ENCODE results near the gene SLAMF6.
"Not testable (repeated sequence)": the region's sequence is repeated elsewhere in the genome, so short reads cannot be mapped to it uniquely, and the experiment has no call there.

The SLAMF6 gene

DNA sequence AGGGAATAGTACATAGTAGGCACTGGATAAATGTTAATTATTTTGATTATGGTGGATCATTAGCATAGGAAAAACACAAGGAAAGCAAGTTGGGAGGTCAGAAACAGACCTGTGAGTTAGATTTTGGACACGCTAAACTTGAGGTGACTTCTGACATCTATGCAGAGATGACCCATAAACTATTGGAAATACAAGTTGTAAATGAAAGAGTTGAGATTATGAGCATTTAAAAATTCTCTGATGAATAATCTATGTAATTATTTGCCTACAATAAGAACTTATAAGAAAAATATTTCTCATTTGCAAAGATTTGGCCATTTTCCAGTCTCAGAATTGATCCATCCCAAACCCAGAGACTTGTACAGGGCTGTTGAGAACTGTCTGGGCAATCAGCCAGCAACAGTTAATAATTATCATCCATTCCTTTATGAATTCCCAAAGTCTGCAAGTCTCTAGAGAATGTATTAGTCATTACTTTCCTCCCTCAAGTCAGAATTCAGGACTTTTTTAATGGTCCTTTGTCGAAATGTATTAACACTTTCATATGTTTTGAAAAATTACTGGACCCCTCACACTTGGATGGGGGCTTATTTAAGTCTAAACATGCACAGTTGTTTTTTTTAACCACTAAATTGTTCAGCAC, 19.4 kb upstream of the SLAMF6 start:
- DNase-seq (ENCODE audit: low read depth) = no peak

DNA sequence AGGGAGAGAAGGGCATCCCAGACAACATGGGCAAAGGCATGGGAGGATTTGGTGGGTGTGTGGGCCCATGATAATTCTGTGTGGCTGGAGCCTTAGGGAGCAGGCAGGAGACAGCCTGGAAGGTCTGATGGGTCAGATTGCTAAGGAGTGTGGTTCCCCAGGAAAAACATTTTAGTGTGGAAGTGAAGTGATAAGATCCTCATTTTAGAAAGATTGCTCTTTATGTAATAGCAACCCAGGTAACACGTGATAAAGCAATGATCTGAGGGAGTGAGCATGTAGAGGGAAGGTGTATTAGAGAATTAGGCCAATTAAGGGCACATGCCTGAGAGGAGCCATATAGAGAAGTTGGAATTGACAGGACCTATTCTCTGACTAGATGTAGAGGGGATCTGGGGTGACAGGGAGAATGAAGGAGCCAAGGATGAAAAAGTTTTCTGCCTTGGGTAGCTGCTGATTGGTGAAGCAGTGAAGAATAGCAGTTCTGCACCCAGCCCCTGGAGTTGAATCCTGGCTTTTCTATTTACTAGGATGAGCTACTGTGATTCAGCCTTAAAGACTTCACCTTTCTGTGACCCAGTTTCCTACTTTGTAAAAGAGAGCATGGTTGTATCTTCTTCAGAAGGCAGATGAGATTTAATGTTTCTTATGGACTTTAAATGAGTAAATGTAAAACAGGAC, 18.7 kb upstream of the SLAMF6 start:
- DNase-seq (ENCODE audit: low read depth) = no peak

DNA sequence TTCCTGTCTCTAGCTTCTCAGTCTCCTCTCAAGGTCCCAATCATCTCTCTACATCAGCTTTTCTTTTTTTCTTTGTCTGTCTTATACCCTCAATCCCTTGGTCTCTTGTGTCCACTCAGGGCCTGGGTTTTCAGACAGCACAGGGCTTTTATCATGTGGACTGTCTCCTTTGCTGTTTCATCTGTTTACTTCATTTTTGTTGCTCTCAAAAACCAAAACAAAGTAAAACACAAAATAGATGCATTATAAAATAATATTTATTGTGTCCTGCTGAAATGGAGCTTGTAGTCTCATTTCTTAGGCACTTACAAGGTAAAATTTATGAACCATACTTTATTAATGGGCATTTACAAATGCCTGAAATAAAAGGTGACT, 17.8 kb upstream of the SLAMF6 start:
- no peak for DNase-seq (ENCODE audit: low read depth)

DNA sequence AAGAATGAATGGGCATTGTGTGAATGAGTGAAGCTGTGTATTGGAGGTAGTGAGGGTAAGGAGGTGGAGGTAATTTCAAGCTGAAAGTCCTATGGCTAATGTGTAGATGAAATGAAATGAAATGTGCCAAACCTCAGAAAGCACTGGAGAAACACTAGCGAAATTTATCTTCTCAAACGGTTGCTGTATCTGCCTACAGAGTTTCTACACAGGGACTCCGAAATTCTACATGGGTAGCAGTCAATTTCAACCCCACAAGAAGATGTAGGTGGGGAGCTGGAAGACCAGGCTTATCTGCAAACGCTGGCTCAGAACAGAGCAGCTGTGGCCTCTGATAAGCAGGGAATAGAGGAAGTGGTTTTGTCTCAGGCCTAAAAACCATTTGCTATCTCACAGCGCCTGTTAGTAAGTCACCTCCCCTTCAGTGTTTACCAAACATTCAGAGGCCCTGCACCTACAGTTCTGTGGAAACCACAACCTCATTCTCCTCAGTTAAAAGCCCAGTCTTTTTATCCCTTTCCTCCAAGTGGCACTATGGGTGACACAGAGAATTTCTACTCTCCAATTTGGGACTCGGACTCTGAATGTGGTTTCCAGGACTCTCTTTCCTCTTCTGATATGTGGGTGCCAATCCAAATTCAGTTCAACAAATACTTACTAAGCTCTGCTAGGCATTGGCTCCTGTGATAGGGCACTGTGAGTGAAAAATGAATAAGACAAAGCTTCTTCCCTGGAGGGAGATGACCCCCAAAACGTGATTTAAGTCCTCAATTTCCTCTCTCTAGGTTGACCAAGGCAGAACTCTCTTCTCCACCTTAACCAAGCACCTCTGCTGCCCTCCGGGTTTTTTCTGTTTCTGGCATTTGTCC, 17.2 kb upstream of the SLAMF6 start:
- no peak for DNase-seq (ENCODE audit: low read depth)

DNA sequence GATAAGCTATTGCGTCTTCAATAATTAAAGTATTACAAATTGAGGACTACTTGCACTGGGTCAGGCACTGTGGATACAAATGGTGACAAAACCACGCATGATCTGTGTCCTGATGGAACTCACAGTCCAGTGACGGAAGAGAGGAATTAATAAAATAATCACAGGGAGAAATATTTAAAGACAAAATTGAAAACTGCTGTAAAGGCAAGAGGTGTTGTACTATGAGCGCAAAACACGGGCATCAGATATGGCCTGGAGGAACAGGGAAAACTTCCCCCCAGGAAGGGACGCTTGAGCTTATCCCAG, 16.6 kb upstream of the SLAMF6 start:
- DNase-seq (ENCODE audit: low read depth) = no peak

DNA sequence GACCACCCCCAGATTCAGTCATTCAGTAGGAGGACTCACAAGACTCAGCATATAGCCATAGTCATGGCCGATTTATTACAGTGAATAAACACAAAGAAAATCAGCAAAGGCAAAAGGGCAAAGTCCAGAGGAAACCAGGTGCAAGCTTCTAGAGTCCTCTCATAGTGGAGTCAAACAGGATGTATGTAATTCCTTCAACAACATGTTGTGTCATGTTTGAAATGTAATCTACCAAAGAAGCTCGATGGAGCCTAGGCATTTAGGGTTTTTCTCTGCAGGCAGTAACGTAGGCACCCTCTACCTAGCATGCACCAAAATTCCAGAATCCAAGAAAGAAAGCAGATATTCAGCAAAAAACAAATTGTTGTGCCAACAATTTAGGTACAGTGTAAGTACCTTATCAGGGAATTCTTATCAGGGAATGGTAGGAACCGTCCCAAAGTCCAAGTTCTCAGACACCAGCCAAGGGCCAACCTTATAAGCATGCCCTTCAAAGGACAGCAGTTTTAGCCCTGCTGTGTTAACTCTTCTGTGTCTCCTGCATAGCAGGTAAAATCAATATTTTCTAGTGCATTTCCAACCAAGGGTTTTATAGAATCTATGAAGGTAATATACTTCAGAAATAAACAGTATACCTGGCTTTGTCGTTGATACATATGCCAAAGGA, 16.1 kb upstream of the SLAMF6 start:
- DNase-seq (ENCODE audit: low read depth) = no peak

DNA sequence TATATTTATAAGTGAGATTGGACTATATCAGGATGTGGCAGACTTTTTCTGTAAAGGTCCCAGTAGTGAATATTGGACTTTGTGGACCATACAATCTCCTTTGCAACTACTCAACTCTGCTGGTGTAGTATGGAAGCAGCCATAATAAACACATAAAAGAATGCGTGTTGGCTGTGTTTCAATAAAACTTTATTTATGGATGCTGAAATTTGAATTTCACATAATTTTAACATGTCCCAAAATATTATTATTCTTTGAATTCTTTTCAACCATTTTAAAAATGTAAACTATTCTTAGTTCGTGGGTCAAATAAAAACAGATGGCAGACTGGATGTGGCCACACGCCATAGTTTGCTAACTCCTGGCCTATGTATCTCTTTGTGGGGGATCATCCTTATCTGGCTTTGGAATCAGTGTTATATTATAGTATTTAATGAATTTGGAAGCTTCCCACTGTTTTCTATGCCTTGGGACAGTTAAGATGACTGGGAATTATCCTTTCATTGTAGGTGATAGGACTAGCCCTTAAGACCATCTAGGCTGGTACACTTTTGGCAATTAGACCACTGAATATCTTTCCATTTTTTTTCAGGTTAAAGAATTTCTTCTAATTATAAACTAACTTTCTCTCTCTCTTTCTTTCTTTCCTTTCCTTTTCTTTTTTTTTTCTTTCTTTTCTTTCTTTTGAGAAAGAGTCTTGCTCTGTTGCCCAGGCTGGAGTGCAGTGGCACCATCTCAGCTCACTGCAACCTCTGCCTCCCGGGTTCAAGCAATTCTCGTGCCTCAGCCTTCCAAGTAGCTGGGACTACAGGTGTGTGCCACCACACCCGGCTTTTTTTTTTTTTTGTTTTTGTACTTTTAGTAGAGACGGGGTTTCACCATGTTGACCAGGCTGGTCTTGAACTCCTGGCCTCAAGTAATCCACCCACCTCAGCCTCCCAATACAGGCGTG, 14.9 kb upstream of the SLAMF6 start:
- no peak for DNase-seq (ENCODE audit: low read depth)

DNA sequence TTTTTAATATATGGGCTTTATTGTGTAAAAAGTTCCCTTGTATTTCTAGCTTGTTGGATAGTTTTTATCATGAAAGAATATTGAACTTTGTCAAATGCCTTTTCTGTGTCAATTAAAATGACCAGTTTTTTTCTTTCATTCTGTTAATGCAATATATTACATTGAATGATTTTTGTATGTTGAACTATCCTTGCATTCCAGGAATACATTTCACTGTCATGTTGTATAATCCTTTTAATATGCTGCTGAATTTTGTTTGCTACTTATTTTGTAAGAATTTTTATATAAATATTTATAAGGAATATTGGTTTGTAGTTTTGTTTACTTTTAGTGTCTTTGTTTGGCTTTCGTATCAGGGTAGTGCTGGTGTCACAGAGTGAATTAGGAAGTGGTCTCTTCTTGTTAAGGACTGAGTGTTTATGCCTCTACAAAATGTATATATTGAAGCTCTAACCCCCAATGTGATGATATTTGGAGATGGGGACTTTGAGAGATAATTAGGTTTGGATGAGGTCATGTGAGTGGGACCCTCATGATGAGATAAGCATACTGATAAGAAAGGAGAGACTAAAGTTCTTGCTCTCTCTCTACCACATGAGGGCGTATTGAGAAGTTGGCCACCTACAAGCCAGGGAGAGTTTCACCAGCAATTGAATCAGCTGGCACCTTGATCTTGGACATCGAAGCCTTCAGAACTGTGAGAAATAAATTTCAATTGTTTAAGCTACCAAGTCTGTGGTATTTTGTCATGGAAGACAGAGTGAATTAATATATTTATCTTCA, 12.0 kb upstream of the SLAMF6 start:
- no peak for DNase-seq (ENCODE audit: low read depth)

DNA sequence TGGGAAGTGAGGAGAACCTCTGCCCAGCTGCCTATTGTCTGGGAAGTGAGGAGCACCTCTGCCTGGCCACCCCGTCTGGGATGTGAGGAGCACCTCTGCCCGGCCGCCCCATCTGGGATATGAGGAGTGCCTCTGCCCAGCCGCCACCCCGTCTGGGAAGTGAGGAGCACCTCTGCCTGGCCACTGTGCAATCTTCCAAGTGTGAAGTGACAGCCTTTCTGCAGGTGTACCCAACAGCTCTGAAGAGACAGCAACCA, 9.4 kb upstream of the SLAMF6 start:
- DNase-seq (ENCODE audit: low read depth) = not testable (repeated sequence)

DNA sequence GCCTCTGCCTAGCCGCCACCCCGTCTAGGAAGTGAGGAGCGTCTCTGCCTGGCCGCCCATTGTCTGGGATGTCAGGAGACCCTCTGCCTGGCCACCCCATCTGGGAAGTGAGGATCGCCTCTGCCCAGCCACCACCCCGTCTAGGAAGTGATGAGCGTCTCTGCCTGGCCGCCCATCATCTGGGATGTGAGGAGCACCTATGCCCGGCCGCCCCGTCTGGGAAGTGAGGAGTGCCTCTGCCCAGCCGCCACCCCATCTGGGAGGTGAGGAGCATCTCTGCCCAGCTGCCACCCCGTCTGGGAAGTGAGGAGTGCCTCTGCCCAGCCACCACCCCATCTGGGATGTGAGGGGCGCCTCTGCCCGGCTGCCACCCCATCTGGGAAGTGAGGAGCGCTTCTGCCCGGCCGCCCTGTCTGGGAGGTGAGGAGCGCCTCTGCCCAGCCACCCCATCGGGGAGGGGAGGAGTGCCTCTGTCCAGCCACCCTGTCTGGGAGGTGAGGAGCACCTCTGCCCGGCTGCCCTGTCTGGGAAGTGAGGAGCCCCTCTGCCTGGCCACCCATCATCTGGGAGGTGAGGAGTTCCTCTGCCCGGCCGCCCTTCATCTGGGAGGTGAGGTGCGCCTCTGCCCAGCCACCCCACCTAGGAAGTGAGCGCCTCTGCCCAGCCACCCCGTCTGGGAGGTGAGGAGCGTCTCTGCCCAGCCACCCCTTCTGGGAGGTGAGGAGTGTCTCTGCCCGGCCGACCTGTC, 8.9 kb upstream of the SLAMF6 start:
- not testable (repeated sequence) for DNase-seq (ENCODE audit: low read depth)

DNA sequence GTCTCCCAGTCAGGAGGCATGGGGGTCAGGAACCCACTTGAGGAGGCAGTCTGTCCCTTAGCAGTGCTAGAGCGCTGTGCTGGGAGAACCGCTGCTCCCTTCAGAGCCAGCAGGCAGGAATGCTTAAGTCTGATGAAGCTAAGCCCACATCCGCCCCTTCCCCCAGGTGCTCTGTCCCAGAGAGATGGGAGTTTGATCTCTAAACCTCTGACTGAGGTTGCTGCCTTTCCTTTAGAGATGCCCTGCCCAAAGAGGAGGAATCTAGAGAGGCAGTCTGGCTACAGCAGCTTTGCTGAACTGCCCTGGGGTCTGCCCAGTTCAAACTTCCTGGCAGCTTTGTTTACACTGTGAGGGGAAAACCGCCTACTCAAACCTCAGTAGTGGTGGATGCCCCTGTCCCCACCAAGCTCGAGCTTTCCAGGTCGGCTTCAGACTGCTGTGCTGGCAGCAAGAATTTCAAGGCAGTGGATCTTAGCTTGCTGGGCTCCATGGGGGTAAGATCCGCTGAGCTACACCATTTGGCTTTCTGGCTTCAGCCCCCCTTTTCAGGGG, 6.4 kb upstream of the SLAMF6 start:
- not testable (repeated sequence) for DNase-seq (ENCODE audit: low read depth)

DNA sequence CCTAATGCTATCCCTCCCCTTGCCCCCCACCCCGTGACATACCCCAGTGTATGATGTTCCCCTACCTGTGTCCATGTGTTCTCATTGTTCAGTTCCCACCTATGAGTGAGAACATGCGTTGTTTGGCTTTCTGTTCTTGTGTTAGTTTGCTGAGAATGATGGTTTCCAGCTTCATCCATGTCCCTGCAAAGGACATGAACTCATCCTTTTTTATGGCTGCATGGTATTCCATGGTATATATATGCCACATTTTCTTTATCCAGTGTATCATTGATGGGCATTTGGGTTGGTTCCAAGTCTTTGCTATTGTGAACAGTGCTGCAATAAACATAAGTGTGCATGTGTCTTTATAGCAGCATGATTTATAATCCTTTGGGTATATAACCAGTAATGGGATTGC, 734 bp upstream of the SLAMF6 start:
- not testable (repeated sequence) for DNase-seq (ENCODE audit: low read depth)

DNA sequence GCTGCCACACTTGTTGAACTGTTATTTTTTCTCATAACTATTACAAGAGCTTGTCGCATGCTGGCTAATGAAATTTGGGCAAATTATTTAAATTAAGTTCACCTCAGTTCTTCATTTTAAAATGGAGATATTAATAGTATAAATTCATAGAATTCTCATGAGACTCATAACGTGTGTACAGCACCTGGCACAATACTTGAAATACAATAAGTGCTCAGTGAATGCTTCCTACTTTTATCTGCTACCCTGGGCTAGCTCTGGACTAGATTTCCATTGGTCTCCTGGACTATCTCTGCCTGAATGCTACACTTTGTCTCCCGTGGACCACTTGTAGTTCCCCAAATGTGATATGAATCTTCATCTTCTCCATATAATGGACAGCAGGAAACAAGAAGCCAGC, 919 bp downstream of the SLAMF6 start:
- DNase-seq (ENCODE audit: low read depth) = no peak

DNA sequence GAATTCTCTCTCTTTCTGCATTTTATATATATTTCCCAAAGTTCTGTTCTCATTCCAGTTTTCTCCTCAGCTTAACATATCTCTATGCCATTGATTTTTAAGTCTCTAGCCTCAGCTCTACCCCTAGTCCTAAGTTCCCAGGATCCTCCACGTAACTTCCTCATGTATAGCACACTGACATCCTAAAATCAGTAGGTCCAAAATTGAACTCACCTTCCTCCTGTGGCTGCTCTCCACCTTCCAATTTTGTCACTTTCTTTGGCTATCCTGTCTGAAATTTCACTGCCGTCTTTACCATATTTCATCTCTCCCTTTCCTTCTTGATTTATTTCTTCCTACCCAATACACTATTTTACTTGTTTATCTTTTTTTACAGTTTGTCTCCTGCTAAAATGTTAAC, 1.5 kb downstream of the SLAMF6 start:
- DNase-seq (ENCODE audit: low read depth) = no peak

DNA sequence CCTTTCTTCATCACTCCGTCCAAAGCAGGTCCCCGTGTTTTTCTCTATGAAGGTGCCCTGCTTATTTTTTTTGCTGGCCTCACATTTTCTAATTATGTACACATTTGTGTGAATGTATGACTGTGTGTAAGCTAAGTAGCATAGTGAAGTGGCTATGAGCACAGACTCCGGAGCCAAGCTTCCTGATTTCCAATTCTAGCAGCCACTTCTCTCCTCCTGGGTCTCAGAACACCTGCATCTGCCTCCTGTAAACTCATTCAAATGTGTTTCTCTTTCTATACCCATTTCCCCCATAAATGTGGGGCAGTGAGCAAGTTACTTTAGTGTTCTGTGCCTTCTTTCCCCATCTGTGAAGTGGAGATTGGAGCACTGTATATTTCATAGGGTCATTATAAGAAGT, 2.1 kb downstream of the SLAMF6 start:
- DNase-seq (ENCODE audit: low read depth) = no peak

DNA sequence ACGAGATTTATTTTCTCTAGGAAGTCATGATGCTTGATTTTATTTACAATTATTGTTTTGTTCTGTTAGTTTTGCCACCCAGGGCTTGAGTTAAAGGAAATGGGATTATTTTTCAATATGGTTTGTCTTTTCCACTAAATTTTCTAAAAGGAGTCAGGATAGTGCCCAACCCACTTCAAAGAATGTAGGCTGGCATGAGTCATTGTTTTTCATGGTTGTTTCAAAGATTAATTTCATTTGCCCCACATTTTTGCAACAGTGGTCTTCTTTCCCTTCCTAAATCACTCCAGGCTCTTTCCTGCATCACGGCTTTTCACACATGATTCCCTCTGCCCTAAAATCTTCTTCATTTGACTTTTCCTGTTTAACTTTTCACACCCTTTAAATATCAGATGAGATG, 2.5 kb downstream of the SLAMF6 start:
- no peak for DNase-seq (ENCODE audit: low read depth)

DNA sequence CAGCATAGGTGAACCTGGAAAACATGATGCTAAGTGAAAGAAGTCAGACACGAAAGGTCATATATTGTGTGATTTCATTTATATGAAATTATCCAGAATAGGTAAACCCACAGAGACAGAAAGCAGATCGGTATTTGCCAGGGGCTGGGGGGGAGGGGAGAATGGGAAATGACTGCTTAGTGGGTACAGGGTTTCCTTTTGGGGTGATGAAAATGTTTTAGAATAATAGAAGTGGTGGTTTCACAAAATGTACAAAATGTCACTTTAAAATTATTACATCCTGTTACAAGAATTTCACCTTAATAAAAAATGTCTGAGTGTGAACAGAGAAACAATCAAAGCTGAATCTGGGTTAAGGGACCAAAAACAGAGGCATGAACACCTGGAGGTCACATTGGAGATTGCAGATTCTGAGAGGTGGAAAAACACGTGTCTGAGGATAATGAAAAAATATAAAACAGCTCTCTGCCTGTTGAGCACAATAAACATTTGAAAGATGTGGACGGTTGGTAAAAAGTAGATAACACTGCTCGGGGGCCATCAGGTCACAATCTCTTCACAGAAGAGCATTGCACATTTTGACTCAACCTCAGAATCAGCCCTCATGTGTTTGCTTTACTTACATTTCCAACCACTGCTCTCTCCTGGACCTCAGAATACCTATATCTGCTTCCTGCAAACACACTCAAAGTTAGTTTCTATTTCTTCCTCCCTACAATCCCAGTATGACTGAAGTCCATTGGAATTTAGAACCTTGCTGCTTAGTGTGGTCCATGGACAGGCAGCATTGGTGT, 3.2 kb downstream of the SLAMF6 start:
- no peak for DNase-seq (ENCODE audit: low read depth)

DNA sequence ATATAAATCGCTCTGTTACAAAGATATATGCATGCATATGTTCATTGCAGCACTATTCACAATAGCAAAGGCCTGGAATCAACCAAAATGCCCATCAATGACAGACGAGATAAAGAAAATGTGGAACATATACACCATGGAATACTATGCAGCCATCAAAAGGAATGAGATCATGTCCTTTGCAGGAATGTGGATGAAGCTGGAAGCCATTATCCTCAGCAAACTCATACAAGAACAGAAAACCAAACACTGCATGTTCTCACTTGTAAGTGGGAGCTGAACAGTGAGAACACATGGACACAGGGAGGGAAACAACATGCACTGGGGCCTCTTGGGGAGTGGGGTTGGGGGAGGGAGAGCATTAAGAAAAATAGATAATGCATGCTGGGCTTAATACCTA, 5.5 kb downstream of the SLAMF6 start:
- DNase-seq (ENCODE audit: low read depth) = not testable (repeated sequence)

DNA sequence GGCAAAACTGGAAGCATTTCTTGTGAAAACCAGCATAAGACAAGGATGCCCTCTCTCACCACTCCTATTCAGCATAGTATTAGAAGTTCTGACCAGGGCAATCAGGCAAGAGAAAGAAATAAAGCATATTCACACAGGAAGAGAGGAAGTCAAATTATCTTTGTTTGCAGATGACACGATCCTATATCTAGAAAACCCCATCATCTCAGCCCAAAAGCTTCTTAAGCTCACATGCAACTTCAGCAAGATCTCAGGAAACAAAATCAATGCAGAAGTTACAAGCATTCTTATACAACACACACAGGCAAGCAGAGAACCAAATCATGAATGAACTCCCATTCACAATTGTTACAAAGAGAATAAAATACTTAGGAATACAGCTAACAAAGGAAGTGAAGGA, 7.1 kb downstream of the SLAMF6 start:
- DNase-seq (ENCODE audit: low read depth) = not testable (repeated sequence)

All from activated T-helper 9 cell treated with anti-CD3 and anti-CD28 coated beads, Interleukin-2, amount 50 U/mL, for 16 hours (primary cell).